ENCODE data around the gene AGBL1.

AGBL1 gene

GRCh38 chr15:86588413-86588812, 508.7 kb downstream of the AGBL1 start:
- no peaks in the 10 kb centered on the region; the same call in 1 of the 2 replicates for H3K9me3 ChIP-seq (ENCODE audit: control insufficient read depth, insufficient read depth, low read depth, low read length)
- ChIA-PET POLR2A (no interaction called here), CTCF (no interaction called here)
- no peaks in the 10 kb centered on the region for H3K36me3 ChIP-seq (ENCODE audit: control insufficient read depth in 2 of 2, insufficient read depth in 1 of 2, low read length in 2 of 2)
- H3K27ac ChIP-seq (ENCODE audit: extremely low read depth, low read depth, low read length), result no peak overlapping the region
- TF ChIP-seq EGR2 (tag by site-specific recombination; IDR thresholded peaks at IDR 0.05; ENCODE audit: low read depth), result no peak
- no peak for TF ChIP-seq ZBTB17 (tag by site-specific recombination; IDR thresholded peaks at IDR 0.05)
- TF ChIP-seq, protein P1, sequence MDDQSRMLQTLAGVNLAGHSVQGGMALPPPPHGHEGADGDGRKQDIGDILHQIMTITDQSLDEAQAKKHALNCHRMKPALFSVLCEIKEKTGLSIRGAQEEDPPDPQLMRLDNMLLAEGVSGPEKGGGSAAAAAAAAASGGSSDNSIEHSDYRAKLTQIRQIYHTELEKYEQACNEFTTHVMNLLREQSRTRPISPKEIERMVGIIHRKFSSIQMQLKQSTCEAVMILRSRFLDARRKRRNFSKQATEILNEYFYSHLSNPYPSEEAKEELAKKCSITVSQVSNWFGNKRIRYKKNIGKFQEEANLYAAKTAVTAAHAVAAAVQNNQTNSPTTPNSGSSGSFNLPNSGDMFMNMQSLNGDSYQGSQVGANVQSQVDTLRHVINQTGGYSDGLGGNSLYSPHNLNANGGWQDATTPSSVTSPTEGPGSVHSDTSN (CRISPR knock-in tag; IDR thresholded peaks at IDR 0.05), result no peak
- TF ChIP-seq GLIS2 (tag by site-specific recombination; IDR thresholded peaks at IDR 0.05), result no peak
- TF ChIP-seq ZNF248 (tag by site-specific recombination; IDR thresholded peaks at IDR 0.05), result no peak
- no peak for TF ChIP-seq OVOL3 (tag by site-specific recombination; IDR thresholded peaks at IDR 0.05)
- H3K4me1 ChIP-seq (ENCODE audit: control insufficient read depth, insufficient read depth, low read length), result peaks cover 9% of the 10 kb centered on the region; the same call in 1 of the 2 replicates
- H3K4me3 ChIP-seq (ENCODE audit: low read depth, low read length), result no peak overlapping the region

GRCh38 chr15:86590461-86590860, 510.8 kb downstream of the AGBL1 start:
- ChIA-PET CTCF (interaction anchor here (0.6 kb wide), 1 partner anchor 55 kb away, joined by 3 read pairs; no protein-coding TSS in a partner anchor), POLR2A (no interaction called here)

DNA sequence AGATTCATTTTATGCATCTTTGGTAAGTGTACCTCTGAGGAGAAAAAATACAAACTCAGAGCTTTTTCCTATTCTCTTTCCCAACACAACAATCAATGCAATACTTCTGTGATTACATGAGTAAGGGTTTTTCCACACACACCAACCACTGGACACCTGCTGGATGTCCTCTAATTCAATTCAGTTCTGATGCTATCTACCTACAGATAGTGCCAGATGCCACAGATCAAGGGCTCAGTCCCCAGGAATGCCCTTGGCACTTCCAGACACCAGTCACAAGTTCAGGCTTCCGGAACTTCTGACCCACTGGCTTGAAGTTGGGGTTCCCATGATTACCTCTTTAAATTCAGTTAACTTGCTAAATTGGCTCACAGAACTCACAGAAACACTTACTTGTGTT, 511.5 kb downstream of the AGBL1 start:
- Histone ChIP-seq H3K27ac (ENCODE audit: extremely low read depth, low read depth, low read length) (no peak overlapping the region), H3K4me1 (ENCODE audit: control insufficient read depth, insufficient read depth, low read length) (peaks cover 9% of the 10 kb centered on the region; the same call in 1 of the 2 replicates), H3K4me3 (ENCODE audit: low read depth, low read length) (no peak overlapping the region), H3K36me3 (ENCODE audit: control insufficient read depth in 2 of 2, insufficient read depth in 1 of 2, low read length in 2 of 2) (no peaks in the 10 kb centered on the region), H3K9me3 (ENCODE audit: control insufficient read depth, insufficient read depth, low read depth, low read length) (no peaks in the 10 kb centered on the region; the same call in 1 of the 2 replicates)
- TF ChIP-seq ZNF423 (tag by site-specific recombination; IDR thresholded peaks at IDR 0.05) (no peak), ZNF626 (tag by site-specific recombination; IDR thresholded peaks at IDR 0.05) (no peak), ZNF112 (tag by site-specific recombination; IDR thresholded peaks at IDR 0.05) (no peak), ZNF350 (tag by site-specific recombination; IDR thresholded peaks at IDR 0.05) (no peak), ZNF530 (tag by site-specific recombination; IDR thresholded peaks at IDR 0.05; ENCODE audit: low read depth) (no peak), OVOL3 (tag by site-specific recombination; IDR thresholded peaks at IDR 0.05) (no peak)
- TF ChIP-seq, protein P2, sequence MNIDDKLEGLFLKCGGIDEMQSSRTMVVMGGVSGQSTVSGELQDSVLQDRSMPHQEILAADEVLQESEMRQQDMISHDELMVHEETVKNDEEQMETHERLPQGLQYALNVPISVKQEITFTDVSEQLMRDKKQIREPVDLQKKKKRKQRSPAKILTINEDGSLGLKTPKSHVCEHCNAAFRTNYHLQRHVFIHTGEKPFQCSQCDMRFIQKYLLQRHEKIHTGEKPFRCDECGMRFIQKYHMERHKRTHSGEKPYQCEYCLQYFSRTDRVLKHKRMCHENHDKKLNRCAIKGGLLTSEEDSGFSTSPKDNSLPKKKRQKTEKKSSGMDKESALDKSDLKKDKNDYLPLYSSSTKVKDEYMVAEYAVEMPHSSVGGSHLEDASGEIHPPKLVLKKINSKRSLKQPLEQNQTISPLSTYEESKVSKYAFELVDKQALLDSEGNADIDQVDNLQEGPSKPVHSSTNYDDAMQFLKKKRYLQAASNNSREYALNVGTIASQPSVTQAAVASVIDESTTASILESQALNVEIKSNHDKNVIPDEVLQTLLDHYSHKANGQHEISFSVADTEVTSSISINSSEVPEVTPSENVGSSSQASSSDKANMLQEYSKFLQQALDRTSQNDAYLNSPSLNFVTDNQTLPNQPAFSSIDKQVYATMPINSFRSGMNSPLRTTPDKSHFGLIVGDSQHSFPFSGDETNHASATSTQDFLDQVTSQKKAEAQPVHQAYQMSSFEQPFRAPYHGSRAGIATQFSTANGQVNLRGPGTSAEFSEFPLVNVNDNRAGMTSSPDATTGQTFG (tag by site-specific recombination; IDR thresholded peaks at IDR 0.05; ENCODE audit: borderline replicate concordance), result no peak
- ChIA-PET CTCF (interaction anchor here (0.6 kb wide), 1 partner anchor 56 kb away, joined by 3 read pairs; no protein-coding TSS in a partner anchor), POLR2A (no interaction called here)

More at GRCh38 chr15:86590461-86590860, 510.8 kb downstream of the AGBL1 start:
- H3K9me3 ChIP-seq (ENCODE audit: control insufficient read depth, insufficient read depth, low read depth, low read length), result no peaks in the 10 kb centered on the region; the same call in 1 of the 2 replicates
- H3K27ac ChIP-seq (ENCODE audit: extremely low read depth, low read depth, low read length), result no peak overlapping the region
- H3K4me1 ChIP-seq (ENCODE audit: control insufficient read depth, insufficient read depth, low read length), result peaks cover 9% of the 10 kb centered on the region; the same call in 1 of the 2 replicates
- H3K36me3 ChIP-seq (ENCODE audit: control insufficient read depth in 2 of 2, insufficient read depth in 1 of 2, low read length in 2 of 2), result no peaks in the 10 kb centered on the region
- no peak overlapping the region for H3K4me3 ChIP-seq (ENCODE audit: low read depth, low read length)
- TF ChIP-seq ZNF510 (tag by site-specific recombination; IDR thresholded peaks at IDR 0.05; ENCODE audit: insufficient replicate concordance), result no peak
- no peak for TF ChIP-seq ZNF776 (tag by site-specific recombination; IDR thresholded peaks at IDR 0.05; ENCODE audit: borderline replicate concordance)
- no peak for TF ChIP-seq TCF7L2 (IDR thresholded peaks at IDR 0.05; ENCODE audit: borderline replicate concordance, low read depth, low read length)
- no peak for TF ChIP-seq ZNF677 (tag by site-specific recombination; IDR thresholded peaks at IDR 0.05)
- TF ChIP-seq SCRT1 (tag by site-specific recombination; IDR thresholded peaks at IDR 0.05; ENCODE audit: borderline replicate concordance), result no peak
- TF ChIP-seq ZNF843 (tag by site-specific recombination; IDR thresholded peaks at IDR 0.05), result no peak
- TF ChIP-seq ZBTB17 (tag by site-specific recombination; IDR thresholded peaks at IDR 0.05), result no peak
- no peak for TF ChIP-seq EGR2 (tag by site-specific recombination; IDR thresholded peaks at IDR 0.05; ENCODE audit: low read depth)
- TF ChIP-seq, protein P1 (CRISPR knock-in tag; IDR thresholded peaks at IDR 0.05), result no peak
- no peak for TF ChIP-seq ZNF324 (tag by site-specific recombination; IDR thresholded peaks at IDR 0.05)
